ENCODE data around the gene HBP1.
A peak's percentile ranks its signal among the peaks of the same experiment; 100 is the strongest.

- TF ChIP-seq POLR2A (IDR thresholded peaks at IDR 0.05) (no peak), POLR2AphosphoS5 (IDR thresholded peaks at IDR 0.05) (peak in 2 of 3 donors; percentile 12 to 39), CTCF (IDR thresholded peaks at IDR 0.05 in 8 of 11, conservative IDR thresholded peaks at IDR 0.05 in 3 of 11) (no peak)
Observed at GRCh38 chr7:107203607-107204006, 34.8 kb downstream of the HBP1 start.

All from spleen (tissue), 7 donors.